Body of pancreas (tissue), 4 donors: Measurements from ENCODE around the gene GUCY1B1.

Experiments
- POLR2A ChIP-seq, 3 donors: fragments of 450-650 bp; IDR thresholded peaks; one replicate each; pipeline ENCODE4 v1.6.1; 2016; ENCODE audit warnings: antibody characterized with exemption in 3 of 3, mild to moderate bottlenecking in 2 of 3
- TF ChIP-seq, protein P1 (sequence below), 7 experiments: fragments of 450-650 bp in 4 of 7; fragments of 200-600 bp in 3 of 7; sonication (generic) in 3 of 7; IDR thresholded peaks; one replicate each; pipeline ENCODE4 v1.5.1; 2016 to 2019; ENCODE audit warnings: antibody characterized with exemption in 7 of 7

DNA sequence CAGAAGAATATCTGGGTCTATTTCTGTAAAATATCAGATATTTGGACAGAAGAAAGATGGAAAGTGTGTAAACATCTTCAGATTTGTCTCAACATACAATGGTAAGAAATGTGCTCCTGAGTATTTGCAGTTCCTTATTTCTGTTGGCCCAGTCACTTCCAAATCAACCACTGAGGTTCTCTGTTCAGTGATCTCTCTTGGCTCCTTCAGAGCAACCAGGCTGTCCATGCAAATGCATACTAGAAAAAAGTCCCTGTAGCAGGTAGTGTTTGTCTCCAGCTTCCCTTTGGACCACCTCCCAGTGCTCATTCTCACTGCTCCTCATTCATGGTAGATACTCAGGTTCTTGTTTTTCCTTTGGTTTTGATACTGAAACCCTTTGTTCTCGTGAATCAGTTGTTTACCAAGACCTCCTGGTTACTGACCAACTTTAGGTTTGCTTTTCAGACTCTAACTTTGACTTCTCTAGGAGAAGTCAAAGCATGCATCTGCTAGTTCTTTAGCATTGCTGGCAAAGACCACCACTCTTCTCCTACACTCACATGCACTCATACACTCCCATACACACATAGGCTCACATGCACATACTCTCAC lies 78.5 kb downstream of the GUCY1B1 start:
- TF ChIP-seq, protein P1, sequence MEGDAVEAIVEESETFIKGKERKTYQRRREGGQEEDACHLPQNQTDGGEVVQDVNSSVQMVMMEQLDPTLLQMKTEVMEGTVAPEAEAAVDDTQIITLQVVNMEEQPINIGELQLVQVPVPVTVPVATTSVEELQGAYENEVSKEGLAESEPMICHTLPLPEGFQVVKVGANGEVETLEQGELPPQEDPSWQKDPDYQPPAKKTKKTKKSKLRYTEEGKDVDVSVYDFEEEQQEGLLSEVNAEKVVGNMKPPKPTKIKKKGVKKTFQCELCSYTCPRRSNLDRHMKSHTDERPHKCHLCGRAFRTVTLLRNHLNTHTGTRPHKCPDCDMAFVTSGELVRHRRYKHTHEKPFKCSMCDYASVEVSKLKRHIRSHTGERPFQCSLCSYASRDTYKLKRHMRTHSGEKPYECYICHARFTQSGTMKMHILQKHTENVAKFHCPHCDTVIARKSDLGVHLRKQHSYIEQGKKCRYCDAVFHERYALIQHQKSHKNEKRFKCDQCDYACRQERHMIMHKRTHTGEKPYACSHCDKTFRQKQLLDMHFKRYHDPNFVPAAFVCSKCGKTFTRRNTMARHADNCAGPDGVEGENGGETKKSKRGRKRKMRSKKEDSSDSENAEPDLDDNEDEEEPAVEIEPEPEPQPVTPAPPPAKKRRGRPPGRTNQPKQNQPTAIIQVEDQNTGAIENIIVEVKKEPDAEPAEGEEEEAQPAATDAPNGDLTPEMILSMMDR (IDR thresholded peaks at IDR 0.05), result no peak
- TF ChIP-seq POLR2A (IDR thresholded peaks at IDR 0.05), result no peak
